HG03521 (cell line): Measurements from ENCODE around the gene GPR180.

Source experiments
- ATAC-seq: cut with Tn5 transposase; IDR thresholded peaks from one replicate; pipeline ENCODE4 v1.9.1; 2021; ENCODE audit warnings: mild to moderate bottlenecking, moderate library complexity; ENCODE audit not compliant: unreplicated experiment

Gene GPR180

GRCh38 chr13:94601446-94602431, at the start of gene GPR180:
Gene GPR180, plus strand, starts transcription at chr13:94601857. Its CDS starts 71 bp downstream, at chr13:94601928.
- ATAC-seq: peak; percentile 100

- ATAC-seq: no peak
Measured at GRCh38 chr13:94552095-94552494, 49.6 kb upstream of the GPR180 start.

GRCh38 chr13:94553766-94554165, 47.9 kb upstream of the GPR180 start:
- no peak for ATAC-seq

- ATAC-seq: no peak
Measured at GRCh38 chr13:94556041-94556440, 45.6 kb upstream of the GPR180 start.

GRCh38 chr13:94556621-94557020, 45.0 kb upstream of the GPR180 start:
- ATAC-seq: no peak

GRCh38 chr13:94557684-94558235, 43.9 kb upstream of the GPR180 start:
- ATAC-seq: no peak

- ATAC-seq: no peak
Measured at GRCh38 chr13:94558716-94559115, 42.9 kb upstream of the GPR180 start.

GRCh38 chr13:94559222-94559795, 42.3 kb upstream of the GPR180 start:
- ATAC-seq: no peak

- ATAC-seq: no peak
Measured at GRCh38 chr13:94560116-94560515, 41.5 kb upstream of the GPR180 start.

GRCh38 chr13:94561126-94561525, 40.5 kb upstream of the GPR180 start:
- ATAC-seq: no peak

- no peak for ATAC-seq
Measured at GRCh38 chr13:94567581-94567980, 34.1 kb upstream of the GPR180 start.

- ATAC-seq: no peak
Measured at GRCh38 chr13:94568443-94568842, 33.2 kb upstream of the GPR180 start.

- ATAC-seq: no peak
Measured at GRCh38 chr13:94569615-94570014, 32.0 kb upstream of the GPR180 start.

GRCh38 chr13:94579063-94579462, 22.6 kb upstream of the GPR180 start:
- no peak for ATAC-seq

- ATAC-seq: no peak
Measured at GRCh38 chr13:94583926-94584325, 17.7 kb upstream of the GPR180 start.

- ATAC-seq: no peak
Measured at GRCh38 chr13:94585543-94586101, 16.0 kb upstream of the GPR180 start.

GRCh38 chr13:94586371-94586770, 15.3 kb upstream of the GPR180 start:
- no peak for ATAC-seq

- no peak for ATAC-seq
Measured at GRCh38 chr13:94588541-94588940, 13.1 kb upstream of the GPR180 start.

- ATAC-seq: no peak
Measured at GRCh38 chr13:94590744-94591143, 10.9 kb upstream of the GPR180 start.

GRCh38 chr13:94595001-94595949, 6.4 kb upstream of the GPR180 start:
- ATAC-seq: peak; percentile 49
